Measurements from ENCODE around the gene ZNF14.
"Not testable (repeated sequence)": the region's sequence is repeated elsewhere in the genome, so short reads cannot be mapped to it uniquely, and the experiment has no call there.

- TF ChIP-seq FOXA1, SUZ12 (IDR thresholded peaks at IDR 0.05): not testable (repeated sequence)
Observed at GRCh38 chr19:19689023-19689422, 43.9 kb downstream of the ZNF14 start.
